ENCODE measurements around the gene ACKR2. TPM values are rescaled to one million over a fixed set of nuclear protein-coding genes. Genes with fewer than 3 reads are reported as not detected.

The ACKR2 gene
- total and polyA plus RNA-seq, 2 experiments from 2014 or later, result 0.15 to 2.8 TPM

- TF ChIP-seq CTCF (IDR thresholded peaks at IDR 0.05; ENCODE audit: low read depth, low read length), result no peak
- no peaks in the 10 kb centered on the region for H3K27me3 ChIP-seq
- no peak for DNase-seq (ENCODE audit: low read depth in 1 of 2, low spot score in 1 of 2)
- H3K9me3 ChIP-seq (ENCODE audit: low read depth), result no peaks in the 10 kb centered on the region
- H3K4me3 ChIP-seq, result no peak overlapping the region
- H3K27ac ChIP-seq, result no peak overlapping the region
- H3K4me1 ChIP-seq (ENCODE audit: low read depth), result peaks cover 3% of the 10 kb centered on the region
- no peaks in the 10 kb centered on the region for H3K36me3 ChIP-seq
Measured at GRCh38 chr3:42847731-42848130, 38.5 kb downstream of the ACKR2 start.

GRCh38 chr3:42849017-42849416, 39.8 kb downstream of the ACKR2 start:
- no peak for DNase-seq (ENCODE audit: low read depth in 1 of 2, low spot score in 1 of 2)
- no peaks in the 10 kb centered on the region for H3K36me3 ChIP-seq

DNA sequence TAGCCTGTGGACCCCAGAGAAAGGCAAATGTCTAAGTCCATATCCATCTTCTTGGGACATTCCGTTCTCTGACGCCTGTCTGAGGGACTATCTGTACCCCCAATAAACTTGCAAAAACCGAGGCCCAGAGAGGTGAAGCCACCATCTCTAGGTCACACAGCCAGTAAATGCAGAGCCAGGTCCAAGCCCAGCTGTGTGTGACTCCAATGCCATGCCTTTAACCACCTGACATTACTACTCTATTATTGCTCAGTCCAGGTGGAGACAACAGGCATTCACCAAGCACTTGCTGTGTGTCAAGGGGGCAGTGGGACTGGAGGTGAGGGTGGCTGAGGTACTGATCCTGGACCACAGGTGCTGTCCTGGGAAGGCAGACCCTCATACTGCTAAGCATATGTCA, 41.0 kb downstream of the ACKR2 start:
- H3K36me3 ChIP-seq, result no peaks in the 10 kb centered on the region
- no peak for TF ChIP-seq CTCF (IDR thresholded peaks at IDR 0.05; ENCODE audit: low read depth, low read length)
- no peak for DNase-seq (ENCODE audit: low read depth in 1 of 2, low spot score in 1 of 2)
- no peak overlapping the region for H3K27ac ChIP-seq
- H3K4me3 ChIP-seq, result no peak overlapping the region
- no peaks in the 10 kb centered on the region for H3K9me3 ChIP-seq (ENCODE audit: low read depth)
- H3K4me1 ChIP-seq (ENCODE audit: low read depth), result peaks cover 3% of the 10 kb centered on the region
- H3K27me3 ChIP-seq, result no peaks in the 10 kb centered on the region

More at GRCh38 chr3:42849017-42849416, 39.8 kb downstream of the ACKR2 start:
- Histone ChIP-seq H3K4me3 (no peak overlapping the region), H3K27me3 (no peaks in the 10 kb centered on the region), H3K9me3 (ENCODE audit: low read depth) (no peaks in the 10 kb centered on the region), H3K27ac (no peak overlapping the region), H3K4me1 (ENCODE audit: low read depth) (peaks cover 3% of the 10 kb centered on the region)
- no peak for TF ChIP-seq CTCF (IDR thresholded peaks at IDR 0.05; ENCODE audit: low read depth, low read length)

DNA sequence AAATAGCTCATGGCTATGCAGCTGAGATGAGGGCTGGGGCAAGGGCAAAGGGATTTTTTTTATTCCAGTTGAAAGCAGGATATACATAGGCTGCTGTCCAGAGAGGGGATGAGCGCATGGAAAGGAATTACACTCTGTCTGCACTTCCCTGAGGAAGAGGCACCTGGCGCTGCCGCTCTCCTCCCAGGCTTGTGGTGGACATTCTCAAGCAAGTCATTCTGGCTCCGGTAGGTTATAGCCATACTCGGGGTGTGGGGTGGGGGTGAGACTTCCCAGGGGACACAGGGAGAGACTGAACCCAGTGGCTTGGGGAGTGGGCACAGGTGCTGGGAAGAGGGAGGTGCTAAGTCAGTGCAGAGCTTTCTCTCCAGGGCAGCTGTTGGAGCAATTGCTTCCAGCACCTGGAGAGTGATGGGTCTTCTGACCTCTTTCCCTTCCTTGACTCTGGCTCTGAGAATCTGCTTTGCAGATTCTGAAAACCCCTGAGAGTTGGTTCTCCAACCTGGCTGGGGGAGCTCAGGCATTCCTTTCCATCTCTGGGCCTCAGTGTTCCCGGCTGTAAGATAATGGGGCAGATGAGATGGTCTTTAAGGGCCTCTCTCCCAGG, 42.1 kb downstream of the ACKR2 start:
- H3K4me3 ChIP-seq, result no peak overlapping the region
- H3K36me3 ChIP-seq, result no peaks in the 10 kb centered on the region
- no peak overlapping the region for H3K27ac ChIP-seq
- no peak for TF ChIP-seq CTCF (IDR thresholded peaks at IDR 0.05; ENCODE audit: low read depth, low read length)
- no peaks in the 10 kb centered on the region for H3K27me3 ChIP-seq
- H3K4me1 ChIP-seq (ENCODE audit: low read depth), result no peaks in the 10 kb centered on the region
- no peak for DNase-seq (ENCODE audit: low read depth in 1 of 2, low spot score in 1 of 2)
- no peaks in the 10 kb centered on the region for H3K9me3 ChIP-seq (ENCODE audit: low read depth)

DNA sequence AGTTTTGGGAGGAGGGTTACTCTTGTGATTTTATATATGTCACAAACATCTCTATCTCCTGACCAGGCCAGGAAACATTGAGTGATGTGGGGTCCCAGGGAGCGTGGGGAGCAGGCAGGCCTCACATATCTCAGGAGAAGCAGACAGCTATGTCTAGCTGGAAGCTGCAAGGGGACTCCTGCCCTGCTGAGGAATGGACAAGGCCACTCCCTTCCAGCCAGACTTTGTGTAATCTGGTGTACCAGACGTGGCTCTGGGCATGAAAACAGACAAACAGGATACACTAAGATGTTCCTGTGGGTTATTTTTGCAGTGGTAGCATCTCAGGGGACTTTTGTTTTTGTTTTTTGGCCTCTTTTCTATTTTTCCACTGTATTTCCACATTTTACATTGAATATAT, 43.2 kb downstream of the ACKR2 start:
- TF ChIP-seq CTCF (IDR thresholded peaks at IDR 0.05; ENCODE audit: low read depth, low read length), result no peak

More for the DNA sequence above, 43.2 kb downstream of the ACKR2 start:
- no peak overlapping the region for H3K27ac ChIP-seq
- no peaks in the 10 kb centered on the region for H3K27me3 ChIP-seq
- no peaks in the 10 kb centered on the region for H3K9me3 ChIP-seq (ENCODE audit: low read depth)
- H3K36me3 ChIP-seq, result no peaks in the 10 kb centered on the region
- DNase-seq (ENCODE audit: low read depth in 1 of 2, low spot score in 1 of 2), result no peak
- no peaks in the 10 kb centered on the region for H3K4me1 ChIP-seq (ENCODE audit: low read depth)
- no peak overlapping the region for H3K4me3 ChIP-seq

Measured in cardiac muscle cell (in vitro differentiated cells and primary cell).